ENCODE results near the gene SMIM43. TPM values are rescaled to one million over a fixed set of nuclear protein-coding genes. Genes with fewer than 3 reads are reported as not detected.

Gene SMIM43
- total RNA-seq, 1 experiment from 2014 or later, result 1.2 TPM

DNA sequence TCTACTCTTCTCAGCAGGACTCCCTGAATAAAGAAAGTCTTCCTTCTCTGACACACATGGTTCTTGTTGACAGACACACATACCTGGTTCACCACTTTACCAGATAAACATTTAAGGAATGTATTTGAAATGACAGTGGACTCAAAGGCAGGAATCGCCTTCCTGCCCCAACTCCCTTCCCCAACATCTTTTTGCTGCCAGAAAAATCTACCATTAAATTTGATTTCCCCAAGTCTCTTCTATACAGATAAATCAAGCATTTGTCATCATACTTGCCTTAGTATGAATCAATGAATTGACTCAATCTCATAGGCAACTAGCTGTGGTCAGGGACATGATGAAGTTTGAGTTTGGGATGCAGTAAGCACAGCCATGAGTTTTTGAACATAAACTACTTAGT is 44.9 kb downstream of the SMIM43 start:
- H4K8ac ChIP-seq (replicated peaks; ENCODE audit: insufficient read length, low read depth, low read length), result no peak overlapping the region
- H4K91ac ChIP-seq (ENCODE audit: insufficient read length, low read depth, low read length), result no peak overlapping the region
- no CpG with 5 or more reads among the region's 1 CpG for WGBS (ENCODE audit: extremely low coverage, insufficient read length, low lambda C conversion rate)
- H3T11ph ChIP-seq (ENCODE audit: low read length), result no peak overlapping the region
- no peaks in the 10 kb centered on the region for H3K27me3 ChIP-seq (ENCODE audit: insufficient read depth, low read length)
- H4K20me1 ChIP-seq (ENCODE audit: control insufficient read depth, insufficient read depth, insufficient read length), result no peaks in the 10 kb centered on the region
- no peak overlapping the region for H3K4ac ChIP-seq (ENCODE audit: low read depth, low read length)
- no peaks in the 10 kb centered on the region for H3K79me1 ChIP-seq (ENCODE audit: insufficient read depth, low read depth, low read length, poor library complexity, severe bottlenecking)
- no peaks in the 10 kb centered on the region for H3K23me2 ChIP-seq (ENCODE audit: insufficient read length, low read depth, low read length, poor library complexity, severe bottlenecking)
- no peak for DNase-seq
- no peak overlapping the region for H2BK20ac ChIP-seq (ENCODE audit: low read depth, low read length, poor library complexity, severe bottlenecking)
- no peak overlapping the region for H2AK5ac ChIP-seq (ENCODE audit: insufficient read length, low read length)
- no peak overlapping the region for H4K5ac ChIP-seq (ENCODE audit: insufficient read length, low read depth, low read length)
- no peaks in the 10 kb centered on the region for H3K79me2 ChIP-seq (ENCODE audit: insufficient read depth, low read length)
- Mint-ChIP-seq H3K4me1 (peaks cover 3 to 6% of the 10 kb centered on the region in 2 experiments), H3K36me3 (ENCODE audit: insufficient read depth in 1 of 3, low read depth in 3 of 3) (no peaks in the 10 kb centered on the region), H3K9me3 (no peaks in the 10 kb centered on the region), H3K27ac (no peak overlapping the region), H3K4me3 (no peak overlapping the region), H3K27me3 (ENCODE audit: low read depth) (no peaks in the 10 kb centered on the region)
- H3K23ac ChIP-seq (ENCODE audit: insufficient read length, low read depth, low read length), result no peak overlapping the region
- H3K14ac ChIP-seq (ENCODE audit: insufficient read depth, low read length), result no peak overlapping the region
- no peaks in the 10 kb centered on the region for H3K4me1 ChIP-seq (ENCODE audit: insufficient read depth, low read length)
- H3K18ac ChIP-seq (ENCODE audit: insufficient read length, low read depth, low read length), result no peak overlapping the region
- TF ChIP-seq, protein P1, sequence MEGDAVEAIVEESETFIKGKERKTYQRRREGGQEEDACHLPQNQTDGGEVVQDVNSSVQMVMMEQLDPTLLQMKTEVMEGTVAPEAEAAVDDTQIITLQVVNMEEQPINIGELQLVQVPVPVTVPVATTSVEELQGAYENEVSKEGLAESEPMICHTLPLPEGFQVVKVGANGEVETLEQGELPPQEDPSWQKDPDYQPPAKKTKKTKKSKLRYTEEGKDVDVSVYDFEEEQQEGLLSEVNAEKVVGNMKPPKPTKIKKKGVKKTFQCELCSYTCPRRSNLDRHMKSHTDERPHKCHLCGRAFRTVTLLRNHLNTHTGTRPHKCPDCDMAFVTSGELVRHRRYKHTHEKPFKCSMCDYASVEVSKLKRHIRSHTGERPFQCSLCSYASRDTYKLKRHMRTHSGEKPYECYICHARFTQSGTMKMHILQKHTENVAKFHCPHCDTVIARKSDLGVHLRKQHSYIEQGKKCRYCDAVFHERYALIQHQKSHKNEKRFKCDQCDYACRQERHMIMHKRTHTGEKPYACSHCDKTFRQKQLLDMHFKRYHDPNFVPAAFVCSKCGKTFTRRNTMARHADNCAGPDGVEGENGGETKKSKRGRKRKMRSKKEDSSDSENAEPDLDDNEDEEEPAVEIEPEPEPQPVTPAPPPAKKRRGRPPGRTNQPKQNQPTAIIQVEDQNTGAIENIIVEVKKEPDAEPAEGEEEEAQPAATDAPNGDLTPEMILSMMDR (conservative IDR thresholded peaks at IDR 0.05), result no peak
- no peaks in the 10 kb centered on the region for H3K9me3 ChIP-seq (ENCODE audit: control insufficient read depth, low read depth, low read length)
- H3K27ac ChIP-seq (ENCODE audit: insufficient read length, low read depth, low read length), result no peak overlapping the region
- no peak overlapping the region for H2BK120ac ChIP-seq (ENCODE audit: low read depth, low read length, poor library complexity, severe bottlenecking)
- H2BK5ac ChIP-seq (ENCODE audit: insufficient read length, low read length), result no peak overlapping the region
- no peak overlapping the region for H3K9ac ChIP-seq (ENCODE audit: extremely low read depth, insufficient read length, low read length)
- H2BK15ac ChIP-seq (ENCODE audit: low read depth, low read length), result no peak overlapping the region
- no peak overlapping the region for H3K4me2 ChIP-seq (ENCODE audit: insufficient read depth, insufficient read length, low read length)
- no peak overlapping the region for H2BK12ac ChIP-seq (ENCODE audit: insufficient read length, low read depth, low read length)
- no peak overlapping the region for H2AFZ ChIP-seq (ENCODE audit: low read length)
- H3K56ac ChIP-seq (ENCODE audit: insufficient read length, low read depth, low read length), result no peak overlapping the region

Measured in H9 (cell line).